Neural cell (in vitro differentiated cells): ENCODE measurements around the gene MRTFB.

Source experiments
- EP300 ChIP-seq: fragments of 450-650 bp; conservative IDR thresholded peaks from 2 replicates; pipeline ENCODE4 v1.6.1; 2014; ENCODE audit warnings: antibody characterized with exemption, mild to moderate bottlenecking, moderate library complexity; ENCODE audit not compliant: poor library complexity, severe bottlenecking
- EZH2 ChIP-seq: fragments of 200-600, 300-800 bp; shearing (Covaris generic), sonication (generic); IDR thresholded peaks from 2 replicates; pipeline ENCODE4 v1.6.1; 2014; ENCODE audit warnings: antibody characterized with exemption, low read length, borderline replicate concordance, mild to moderate bottlenecking; ENCODE audit not compliant: insufficient read depth, poor library complexity, severe bottlenecking
- MXI1 ChIP-seq: fragments of 450-650 bp; conservative IDR thresholded peaks from 2 replicates; pipeline ENCODE4 v1.6.1; 2014; ENCODE audit warnings: antibody characterized with exemption, mild to moderate bottlenecking; ENCODE audit not compliant: poor library complexity, severe bottlenecking
- RAD21 ChIP-seq: fragments of 450-650 bp; conservative IDR thresholded peaks from 2 replicates; pipeline ENCODE4 v1.6.1; 2014; ENCODE audit warnings: antibody characterized with exemption, mild to moderate bottlenecking, moderate library complexity
- TF ChIP-seq, protein P1 (sequence below): IDR thresholded peaks from 2 replicates; pipeline ENCODE4 v1.6.1; 2012; ENCODE audit warnings: borderline replicate concordance
- TF ChIP-seq, protein P2 (sequence below): fragments of 450-650 bp; IDR thresholded peaks from 2 replicates; pipeline ENCODE4 v1.5.1; 2014; ENCODE audit warnings: antibody characterized with exemption, mild to moderate bottlenecking, moderate library complexity; ENCODE audit not compliant: poor library complexity, severe bottlenecking

DNA sequence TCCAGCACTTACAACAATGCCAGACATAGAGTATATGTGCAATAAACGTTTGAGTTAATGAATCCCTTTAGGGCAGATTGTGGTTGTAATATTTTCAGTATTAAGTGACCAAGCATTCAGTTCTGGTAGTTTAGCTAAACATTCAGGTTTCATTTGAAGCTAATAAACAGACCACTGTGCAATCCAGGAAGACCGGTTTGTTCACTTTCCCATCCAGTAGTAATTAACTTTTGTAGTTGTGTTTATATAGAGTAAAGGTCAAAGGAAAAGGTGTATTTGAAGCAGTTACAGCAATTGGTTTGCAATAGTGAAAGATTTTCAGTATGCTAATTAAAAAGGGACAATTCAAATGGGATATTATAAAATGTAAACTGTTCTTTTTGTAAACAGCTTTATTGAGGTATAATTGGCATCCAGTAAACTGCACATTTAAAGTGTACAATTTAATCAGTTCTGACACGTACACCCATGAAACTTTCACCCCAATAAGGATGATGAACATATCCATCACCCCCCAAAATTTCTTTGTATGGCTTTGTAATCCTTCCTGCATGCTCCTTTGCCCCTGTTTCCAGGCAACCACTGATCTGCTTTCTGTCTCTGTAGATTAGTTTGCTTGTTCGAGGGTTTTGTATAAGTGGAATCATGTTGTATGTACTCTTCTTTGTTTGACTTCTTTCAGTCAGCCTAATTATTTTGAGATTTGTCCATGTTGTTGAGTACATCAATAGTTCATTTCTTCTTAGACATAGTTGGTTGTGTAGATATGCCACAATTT is 26.3 kb downstream of the MRTFB start:
- TF ChIP-seq, protein P1, sequence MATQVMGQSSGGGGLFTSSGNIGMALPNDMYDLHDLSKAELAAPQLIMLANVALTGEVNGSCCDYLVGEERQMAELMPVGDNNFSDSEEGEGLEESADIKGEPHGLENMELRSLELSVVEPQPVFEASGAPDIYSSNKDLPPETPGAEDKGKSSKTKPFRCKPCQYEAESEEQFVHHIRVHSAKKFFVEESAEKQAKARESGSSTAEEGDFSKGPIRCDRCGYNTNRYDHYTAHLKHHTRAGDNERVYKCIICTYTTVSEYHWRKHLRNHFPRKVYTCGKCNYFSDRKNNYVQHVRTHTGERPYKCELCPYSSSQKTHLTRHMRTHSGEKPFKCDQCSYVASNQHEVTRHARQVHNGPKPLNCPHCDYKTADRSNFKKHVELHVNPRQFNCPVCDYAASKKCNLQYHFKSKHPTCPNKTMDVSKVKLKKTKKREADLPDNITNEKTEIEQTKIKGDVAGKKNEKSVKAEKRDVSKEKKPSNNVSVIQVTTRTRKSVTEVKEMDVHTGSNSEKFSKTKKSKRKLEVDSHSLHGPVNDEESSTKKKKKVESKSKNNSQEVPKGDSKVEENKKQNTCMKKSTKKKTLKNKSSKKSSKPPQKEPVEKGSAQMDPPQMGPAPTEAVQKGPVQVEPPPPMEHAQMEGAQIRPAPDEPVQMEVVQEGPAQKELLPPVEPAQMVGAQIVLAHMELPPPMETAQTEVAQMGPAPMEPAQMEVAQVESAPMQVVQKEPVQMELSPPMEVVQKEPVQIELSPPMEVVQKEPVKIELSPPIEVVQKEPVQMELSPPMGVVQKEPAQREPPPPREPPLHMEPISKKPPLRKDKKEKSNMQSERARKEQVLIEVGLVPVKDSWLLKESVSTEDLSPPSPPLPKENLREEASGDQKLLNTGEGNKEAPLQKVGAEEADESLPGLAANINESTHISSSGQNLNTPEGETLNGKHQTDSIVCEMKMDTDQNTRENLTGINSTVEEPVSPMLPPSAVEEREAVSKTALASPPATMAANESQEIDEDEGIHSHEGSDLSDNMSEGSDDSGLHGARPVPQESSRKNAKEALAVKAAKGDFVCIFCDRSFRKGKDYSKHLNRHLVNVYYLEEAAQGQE: no peak
- TF ChIP-seq, protein P2, sequence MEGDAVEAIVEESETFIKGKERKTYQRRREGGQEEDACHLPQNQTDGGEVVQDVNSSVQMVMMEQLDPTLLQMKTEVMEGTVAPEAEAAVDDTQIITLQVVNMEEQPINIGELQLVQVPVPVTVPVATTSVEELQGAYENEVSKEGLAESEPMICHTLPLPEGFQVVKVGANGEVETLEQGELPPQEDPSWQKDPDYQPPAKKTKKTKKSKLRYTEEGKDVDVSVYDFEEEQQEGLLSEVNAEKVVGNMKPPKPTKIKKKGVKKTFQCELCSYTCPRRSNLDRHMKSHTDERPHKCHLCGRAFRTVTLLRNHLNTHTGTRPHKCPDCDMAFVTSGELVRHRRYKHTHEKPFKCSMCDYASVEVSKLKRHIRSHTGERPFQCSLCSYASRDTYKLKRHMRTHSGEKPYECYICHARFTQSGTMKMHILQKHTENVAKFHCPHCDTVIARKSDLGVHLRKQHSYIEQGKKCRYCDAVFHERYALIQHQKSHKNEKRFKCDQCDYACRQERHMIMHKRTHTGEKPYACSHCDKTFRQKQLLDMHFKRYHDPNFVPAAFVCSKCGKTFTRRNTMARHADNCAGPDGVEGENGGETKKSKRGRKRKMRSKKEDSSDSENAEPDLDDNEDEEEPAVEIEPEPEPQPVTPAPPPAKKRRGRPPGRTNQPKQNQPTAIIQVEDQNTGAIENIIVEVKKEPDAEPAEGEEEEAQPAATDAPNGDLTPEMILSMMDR: no peak
- TF ChIP-seq EZH2 (no peak), RAD21 (no peak), EP300 (no peak), MXI1 (no peak)
